ENCODE measurements around the gene ULK1.

ULK1 gene

GRCh38 chr12:131920157-131920508 is 25.7 kb downstream of the ULK1 start:
- DNase-seq (ENCODE audit: low spot score), result no peak

GRCh38 chr12:131920902-131921840 is 26.7 kb downstream of the ULK1 start:
- DNase-seq (ENCODE audit: low spot score), result no peak

- DNase-seq (ENCODE audit: low spot score), result no peak
Measured at GRCh38 chr12:131921866-131922769, 27.7 kb downstream of the ULK1 start.

- no peak for DNase-seq (ENCODE audit: low spot score)
Measured at GRCh38 chr12:131922772-131923171, 28.4 kb downstream of the ULK1 start.

GRCh38 chr12:131923260-131923659 is 28.8 kb downstream of the ULK1 start:
- DNase-seq (ENCODE audit: low spot score), result no peak

- no peak for DNase-seq (ENCODE audit: low spot score)
Measured at GRCh38 chr12:131927110-131928079, 33.0 kb downstream of the ULK1 start.

GRCh38 chr12:131928080-131928710 is 33.8 kb downstream of the ULK1 start:
- no peak for DNase-seq (ENCODE audit: low spot score)

GRCh38 chr12:131928711-131929580 is 34.5 kb downstream of the ULK1 start, which contains the start of gene PUS1:
TSS of gene PUS1 (plus strand) at chr12:131929276. CDS start at chr12:131929723, 447 bp downstream.
- DNase-seq (ENCODE audit: low spot score), result peak; percentile 99

- peak; percentile 64 for DNase-seq (ENCODE audit: low spot score)
Measured at GRCh38 chr12:131929581-131930456, 35.4 kb downstream of the ULK1 start.

- DNase-seq (ENCODE audit: low spot score), result no peak
Measured at GRCh38 chr12:131930510-131930909, 36.1 kb downstream of the ULK1 start.

GRCh38 chr12:131933387-131933786 is 39.0 kb downstream of the ULK1 start:
- DNase-seq (ENCODE audit: low spot score), result no peak

GRCh38 chr12:131934535-131934934 is 40.1 kb downstream of the ULK1 start:
- DNase-seq (ENCODE audit: low spot score), result no peak

GRCh38 chr12:131938082-131938481 is 43.7 kb downstream of the ULK1 start:
- no peak for DNase-seq (ENCODE audit: low spot score)

- DNase-seq (ENCODE audit: low spot score), result no peak
Measured at GRCh38 chr12:131939007-131939406, 44.6 kb downstream of the ULK1 start.

GRCh38 chr12:131940141-131940547 is 45.7 kb downstream of the ULK1 start:
- no peak for DNase-seq (ENCODE audit: low spot score)

GRCh38 chr12:131941116-131941986 is 46.9 kb downstream of the ULK1 start:
- DNase-seq (ENCODE audit: low spot score), result no peak

GRCh38 chr12:131941987-131942341 is 47.5 kb downstream of the ULK1 start:
- no peak for DNase-seq (ENCODE audit: low spot score)

GRCh38 chr12:131942671-131943070 is 48.2 kb downstream of the ULK1 start:
- DNase-seq (ENCODE audit: low spot score), result no peak
